GM12873 (cell line): ENCODE measurements around the gene SEMA4B.

Experiments
- TF ChIP-seq, protein P1 (sequence below): IDR thresholded peaks from 2 replicates; pipeline ENCODE4 v1.5.1; 2012; ENCODE audit warnings: low read depth, mild to moderate bottlenecking, moderate library complexity, low read length, control low read depth; ENCODE audit not compliant: insufficient read depth; ENCODE audit errors: missing control alignments

The SEMA4B gene

DNA sequence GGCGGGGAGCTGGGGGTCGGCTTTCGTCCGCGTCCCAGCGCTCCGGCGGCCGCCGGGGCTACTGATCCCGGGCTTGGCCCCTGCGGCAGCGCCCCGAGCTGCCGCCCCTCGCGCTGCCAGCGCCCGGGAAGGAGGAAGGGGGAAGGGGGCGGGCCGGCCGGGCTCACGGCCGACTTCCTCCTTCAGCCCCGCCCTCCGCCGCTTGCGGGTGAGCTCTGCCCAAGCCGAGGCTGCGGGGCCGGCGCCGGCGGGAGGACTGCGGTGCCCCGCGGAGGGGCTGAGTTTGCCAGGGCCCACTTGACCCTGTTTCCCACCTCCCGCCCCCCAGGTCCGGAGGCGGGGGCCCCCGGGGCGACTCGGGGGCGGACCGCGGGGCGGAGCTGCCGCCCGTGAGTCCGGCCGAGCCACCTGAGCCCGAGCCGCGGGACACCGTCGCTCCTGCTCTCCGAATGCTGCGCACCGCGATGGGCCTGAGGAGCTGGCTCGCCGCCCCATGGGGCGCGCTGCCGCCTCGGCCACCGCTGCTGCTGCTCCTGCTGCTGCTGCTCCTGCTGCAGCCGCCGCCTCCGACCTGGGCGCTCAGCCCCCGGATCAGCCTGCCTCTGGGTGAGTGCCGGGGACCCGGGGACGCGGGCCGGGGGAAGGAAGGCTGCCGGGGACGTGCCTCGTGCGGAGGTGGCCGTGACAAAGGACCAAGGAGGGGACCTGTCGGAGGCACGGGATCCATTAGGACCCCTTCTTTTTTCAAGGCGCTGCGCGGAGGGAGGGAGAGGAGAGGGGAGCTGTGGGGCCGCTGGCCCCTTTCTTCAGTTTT, at the start of gene SEMA4B:
Gene SEMA4B (plus strand): TSS at position 201 of the 814 bp plus-strand sequence. CDS start 249 bp downstream, at position 450.
- TF ChIP-seq, protein P1, sequence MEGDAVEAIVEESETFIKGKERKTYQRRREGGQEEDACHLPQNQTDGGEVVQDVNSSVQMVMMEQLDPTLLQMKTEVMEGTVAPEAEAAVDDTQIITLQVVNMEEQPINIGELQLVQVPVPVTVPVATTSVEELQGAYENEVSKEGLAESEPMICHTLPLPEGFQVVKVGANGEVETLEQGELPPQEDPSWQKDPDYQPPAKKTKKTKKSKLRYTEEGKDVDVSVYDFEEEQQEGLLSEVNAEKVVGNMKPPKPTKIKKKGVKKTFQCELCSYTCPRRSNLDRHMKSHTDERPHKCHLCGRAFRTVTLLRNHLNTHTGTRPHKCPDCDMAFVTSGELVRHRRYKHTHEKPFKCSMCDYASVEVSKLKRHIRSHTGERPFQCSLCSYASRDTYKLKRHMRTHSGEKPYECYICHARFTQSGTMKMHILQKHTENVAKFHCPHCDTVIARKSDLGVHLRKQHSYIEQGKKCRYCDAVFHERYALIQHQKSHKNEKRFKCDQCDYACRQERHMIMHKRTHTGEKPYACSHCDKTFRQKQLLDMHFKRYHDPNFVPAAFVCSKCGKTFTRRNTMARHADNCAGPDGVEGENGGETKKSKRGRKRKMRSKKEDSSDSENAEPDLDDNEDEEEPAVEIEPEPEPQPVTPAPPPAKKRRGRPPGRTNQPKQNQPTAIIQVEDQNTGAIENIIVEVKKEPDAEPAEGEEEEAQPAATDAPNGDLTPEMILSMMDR, result no peak

DNA sequence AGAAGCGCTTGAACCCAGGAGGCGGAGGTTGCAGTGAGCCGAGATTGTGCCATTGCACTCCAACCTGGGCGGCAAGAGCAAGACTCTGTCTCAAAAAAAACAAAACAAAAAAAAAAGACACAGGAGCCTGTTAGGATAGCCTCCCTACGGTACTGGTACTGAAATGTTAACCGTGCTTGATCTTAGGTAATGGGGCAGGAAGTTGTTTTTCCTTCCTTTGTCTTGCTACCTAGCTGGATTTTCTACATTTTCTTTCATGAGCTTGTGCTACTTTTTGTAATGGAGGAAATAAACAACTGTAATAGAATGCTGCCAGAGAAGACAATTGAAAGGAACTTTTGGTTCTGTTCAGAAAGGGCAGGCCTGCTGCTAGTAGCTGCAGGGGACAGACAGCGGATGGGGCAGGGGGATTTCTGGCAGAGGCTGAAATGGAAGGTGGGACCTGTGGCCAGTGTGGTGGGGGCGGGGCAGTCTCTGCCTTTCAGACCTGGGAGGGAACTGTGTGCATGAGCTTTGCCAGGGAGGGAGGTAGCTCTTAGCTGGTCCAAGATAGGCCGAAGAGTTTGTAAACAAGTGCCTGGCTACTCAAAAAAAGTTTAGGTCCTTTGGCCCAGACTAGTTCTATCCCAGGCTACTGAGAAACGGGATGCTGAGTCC, 49.0 kb upstream of the SEMA4B start:
- TF ChIP-seq, protein P1, result no peak

- TF ChIP-seq, protein P1, result no peak
These were observed 47.5 kb upstream of the SEMA4B start for GRCh38 chr15:90153658-90154057.

DNA sequence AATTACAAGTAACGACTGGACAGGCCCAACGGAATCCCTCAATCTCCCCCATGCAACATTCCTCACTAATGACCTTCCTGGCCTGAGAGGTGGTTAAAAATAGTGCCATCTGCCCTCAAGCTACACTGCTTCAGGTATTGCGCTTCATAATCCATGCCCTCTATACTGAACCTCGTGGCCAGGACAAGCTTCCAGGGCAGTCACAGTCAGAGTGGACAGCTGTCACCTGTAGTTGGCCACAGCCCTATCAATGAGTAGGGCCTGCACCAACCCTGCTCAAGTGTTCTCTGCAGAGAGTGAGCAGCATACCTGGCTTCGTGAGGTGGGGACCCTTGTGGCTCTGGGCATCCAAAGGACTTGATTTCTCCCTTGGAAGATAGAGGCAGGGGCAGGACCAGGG, 46.9 kb upstream of the SEMA4B start:
- TF ChIP-seq, protein P1, result no peak

- TF ChIP-seq, protein P1, result no peak
These were observed 46.1 kb upstream of the SEMA4B start for GRCh38 chr15:90154861-90155626.

DNA sequence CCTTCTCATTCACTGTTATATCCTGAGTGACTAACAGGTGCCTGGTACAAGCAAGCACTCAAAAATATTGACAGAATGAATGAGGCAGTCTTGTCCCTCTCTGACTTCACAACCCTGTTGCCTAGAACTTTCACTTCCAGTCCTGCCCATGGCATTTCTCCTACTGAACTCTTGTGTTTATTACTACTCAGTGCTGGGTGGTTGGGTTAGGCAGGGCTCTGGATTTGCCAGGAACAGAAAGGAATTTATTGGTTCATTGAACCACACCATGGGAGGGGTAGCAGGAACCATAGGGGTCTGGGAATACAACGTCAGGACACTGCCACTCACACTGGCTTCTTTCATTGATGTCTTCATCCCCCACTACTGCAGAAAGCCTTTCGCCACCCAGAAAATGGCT, 41.9 kb upstream of the SEMA4B start:
- TF ChIP-seq, protein P1, result no peak
